Astrocyte of the cerebellum (primary cell): Measurements from ENCODE around the gene PIGR.
A peak's percentile ranks its signal among the peaks of the same experiment; 100 is the strongest.

Experiments used
- DNase-seq: peaks from one replicate; pipeline ENCODE4 v3.0.0-alpha.2; 2011; ENCODE audit warnings: low read depth
- H3K4me3 ChIP-seq: 2 replicates; pipeline ENCODE4 v1.5.1; 2011; ENCODE audit warnings: mild to moderate bottlenecking, low read depth, low read length, moderate library complexity
- in situ Hi-C: cut with HindIII; loops from 2 replicates; pipeline ENCODE4 v1.10.0; 2017; ENCODE audit warnings: low sequenced_read_pairs
- TF ChIP-seq, protein P1 (sequence below): IDR thresholded peaks from 2 replicates; pipeline ENCODE4 v1.5.1; 2012; ENCODE audit warnings: low read length, low read depth, moderate library complexity, mild to moderate bottlenecking; ENCODE audit errors: missing control alignments

The PIGR gene

DNA sequence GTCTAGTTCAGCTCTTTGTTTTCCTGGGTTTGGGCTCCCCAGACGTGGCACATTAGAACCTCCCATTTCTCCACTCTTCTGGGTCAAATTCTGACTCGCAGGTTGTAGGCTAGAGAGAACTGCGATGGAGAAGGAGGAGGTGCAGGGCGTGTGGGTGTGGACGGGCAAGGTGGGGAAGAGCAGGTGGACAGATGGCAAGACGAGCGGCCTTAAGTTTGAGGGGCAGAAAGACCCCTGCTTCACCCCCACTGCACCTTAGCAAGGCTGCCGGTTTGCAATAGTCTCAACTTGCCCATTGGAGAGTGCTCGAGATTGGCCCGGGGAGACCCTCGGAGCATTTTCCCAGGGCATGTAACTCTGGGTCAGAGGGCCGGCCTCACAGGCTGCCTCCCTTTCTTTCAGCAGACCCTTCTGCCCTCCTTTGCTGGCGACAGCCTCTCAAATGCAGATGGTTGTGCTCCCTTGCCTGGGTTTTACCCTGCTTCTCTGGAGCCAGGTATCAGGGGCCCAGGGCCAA lies 47.3 kb downstream of the PIGR start:
- TF ChIP-seq, protein P1, sequence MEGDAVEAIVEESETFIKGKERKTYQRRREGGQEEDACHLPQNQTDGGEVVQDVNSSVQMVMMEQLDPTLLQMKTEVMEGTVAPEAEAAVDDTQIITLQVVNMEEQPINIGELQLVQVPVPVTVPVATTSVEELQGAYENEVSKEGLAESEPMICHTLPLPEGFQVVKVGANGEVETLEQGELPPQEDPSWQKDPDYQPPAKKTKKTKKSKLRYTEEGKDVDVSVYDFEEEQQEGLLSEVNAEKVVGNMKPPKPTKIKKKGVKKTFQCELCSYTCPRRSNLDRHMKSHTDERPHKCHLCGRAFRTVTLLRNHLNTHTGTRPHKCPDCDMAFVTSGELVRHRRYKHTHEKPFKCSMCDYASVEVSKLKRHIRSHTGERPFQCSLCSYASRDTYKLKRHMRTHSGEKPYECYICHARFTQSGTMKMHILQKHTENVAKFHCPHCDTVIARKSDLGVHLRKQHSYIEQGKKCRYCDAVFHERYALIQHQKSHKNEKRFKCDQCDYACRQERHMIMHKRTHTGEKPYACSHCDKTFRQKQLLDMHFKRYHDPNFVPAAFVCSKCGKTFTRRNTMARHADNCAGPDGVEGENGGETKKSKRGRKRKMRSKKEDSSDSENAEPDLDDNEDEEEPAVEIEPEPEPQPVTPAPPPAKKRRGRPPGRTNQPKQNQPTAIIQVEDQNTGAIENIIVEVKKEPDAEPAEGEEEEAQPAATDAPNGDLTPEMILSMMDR = no peak
- DNase-seq = no peak
- H3K4me3 ChIP-seq = no peak overlapping the region
- in situ Hi-C loops = no loop called here

DNA sequence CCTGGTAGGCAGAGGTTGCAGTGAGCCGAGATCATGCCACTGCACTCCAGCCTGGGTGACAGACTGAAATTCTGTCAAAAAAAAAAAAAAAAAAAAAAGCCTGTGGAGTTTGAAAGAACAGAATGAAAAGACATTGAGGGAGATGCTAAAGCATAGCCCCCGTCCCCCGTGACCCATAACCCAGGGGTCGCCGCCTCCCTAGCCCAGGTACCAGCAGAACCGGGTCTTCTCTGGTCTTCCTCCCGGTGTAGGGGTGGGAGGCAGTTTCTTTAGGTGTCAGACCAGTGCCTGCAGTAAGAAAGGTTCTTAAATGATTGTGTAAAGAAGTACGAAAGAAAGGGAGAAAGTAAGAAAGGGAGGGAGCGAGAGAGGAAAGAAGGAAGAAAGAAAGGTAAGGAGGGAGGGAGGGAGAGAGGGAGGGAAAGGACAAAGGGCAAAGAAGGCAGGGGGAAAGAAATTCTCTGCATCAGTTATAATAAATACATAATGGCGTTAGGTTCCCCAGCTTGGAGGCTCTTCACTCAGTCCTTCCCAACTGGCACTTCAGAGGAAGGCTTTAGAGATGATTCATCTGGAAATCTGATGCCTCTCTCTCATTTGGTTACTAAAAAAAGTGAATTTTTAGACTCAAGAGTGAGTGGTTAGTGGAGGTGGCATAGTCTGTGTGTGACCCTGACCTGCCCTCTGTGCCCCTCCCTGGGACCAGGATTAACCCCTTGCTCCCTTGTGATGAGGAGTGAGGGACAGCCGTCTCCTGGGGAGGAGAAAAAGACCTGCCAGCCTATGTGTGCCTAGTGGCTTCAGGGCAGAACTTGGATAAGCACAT lies 48.0 kb downstream of the PIGR start:
- peak; percentile 19 for DNase-seq
- H3K4me3 ChIP-seq = no peak overlapping the region
- in situ Hi-C loops = no loop called here
- TF ChIP-seq, protein P1 = no peak

DNA sequence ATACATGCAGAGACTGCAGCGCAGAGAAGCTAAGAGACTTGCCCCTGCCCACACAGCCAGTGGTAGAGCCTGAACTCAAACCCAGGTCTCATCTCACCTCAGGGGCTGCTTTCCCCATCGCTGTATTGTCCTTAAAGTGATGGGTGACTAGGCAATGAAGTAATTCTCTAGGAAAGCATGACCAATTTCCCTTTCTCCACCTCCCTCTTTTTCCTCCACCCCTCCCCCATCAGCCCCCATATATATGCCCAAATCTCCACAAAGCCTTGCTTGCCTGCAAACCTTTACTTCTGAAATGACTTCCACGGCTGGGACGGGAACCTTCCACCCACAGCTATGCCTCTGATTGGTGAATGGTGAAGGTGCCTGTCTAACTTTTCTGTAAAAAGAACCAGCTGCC lies 49.1 kb downstream of the PIGR start, which contains the start of gene IL24:
Gene IL24, plus strand, starts transcription at position 269 of the 400 bp plus-strand sequence. CDS start 390 bp downstream, outside the sequence.
- H3K4me3 ChIP-seq = no peak within 1 kb of the TSS
- no peak for DNase-seq
- TF ChIP-seq, protein P1 = no peak
- in situ Hi-C loops = no loop called here

DNA sequence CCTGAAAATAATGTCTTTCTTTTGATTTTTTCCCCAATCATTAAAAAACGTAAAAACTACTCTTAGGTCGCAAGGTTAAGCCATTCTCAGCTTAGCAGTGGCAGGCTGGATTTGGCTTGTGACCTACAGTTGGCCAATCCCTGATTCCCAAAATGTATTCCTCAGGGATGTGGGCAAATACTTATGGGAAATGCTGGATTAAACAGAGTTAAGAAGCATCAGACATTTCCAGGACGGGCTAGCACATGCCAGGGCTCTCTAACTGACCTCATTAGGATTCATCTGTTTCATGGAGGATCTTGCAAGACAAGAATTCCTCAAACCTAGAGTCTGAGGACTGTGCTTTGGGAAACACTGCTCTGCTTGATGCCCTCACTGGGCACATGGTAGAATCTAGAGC lies 50.0 kb downstream of the PIGR start:
- no peak for DNase-seq
- in situ Hi-C loops = no loop called here
- TF ChIP-seq, protein P1 = no peak

DNA sequence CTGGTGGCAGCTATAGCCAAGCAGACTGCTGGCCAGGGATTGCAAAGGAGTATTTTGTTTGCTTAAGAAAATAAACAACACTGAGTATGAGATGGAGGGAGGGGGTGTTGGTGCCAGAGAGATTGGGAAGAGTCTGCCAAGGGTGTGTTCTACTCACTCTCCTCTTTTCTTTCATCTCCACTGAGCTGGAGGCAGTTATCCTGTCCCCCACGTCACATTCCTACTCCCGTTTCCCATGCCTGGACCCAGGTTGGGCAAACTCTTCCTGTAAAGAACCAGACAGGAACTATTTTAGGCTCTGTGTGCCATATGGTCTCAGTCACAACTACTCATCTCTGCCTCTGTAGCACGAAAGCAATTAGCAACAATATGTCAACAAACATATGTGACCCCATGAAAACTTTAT lies 50.4 kb downstream of the PIGR start:
- H3K4me3 ChIP-seq = no peak overlapping the region
- DNase-seq = no peak
- TF ChIP-seq, protein P1 = no peak
- in situ Hi-C loops = no loop called here

More for the DNA sequence above, 50.0 kb downstream of the PIGR start:
- no peak overlapping the region for H3K4me3 ChIP-seq

DNA sequence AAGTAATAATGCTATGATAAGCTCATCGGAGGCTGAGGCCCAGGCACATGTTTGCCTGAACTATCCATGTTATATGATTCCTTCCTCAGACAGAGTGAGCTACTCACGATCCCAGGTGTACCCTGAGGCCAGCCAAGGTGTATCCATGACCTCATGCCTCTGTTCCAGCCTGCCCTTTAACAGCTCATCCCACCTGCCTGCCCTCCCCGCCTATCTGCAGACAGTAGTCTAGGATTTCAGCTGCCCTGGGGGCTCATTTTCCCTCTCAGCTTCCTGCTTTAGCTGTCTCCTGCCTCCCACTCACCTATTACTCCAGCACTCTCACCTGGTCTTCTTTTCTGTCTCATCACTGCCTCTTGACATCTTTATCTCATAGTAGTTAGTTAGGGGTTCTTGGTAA lies 50.9 kb downstream of the PIGR start:
- no peak for DNase-seq
- in situ Hi-C loops = no loop called here
- TF ChIP-seq, protein P1 = no peak
- no peak overlapping the region for H3K4me3 ChIP-seq
